ENCODE results near the gene BLOC1S3.

The BLOC1S3 gene

DNA sequence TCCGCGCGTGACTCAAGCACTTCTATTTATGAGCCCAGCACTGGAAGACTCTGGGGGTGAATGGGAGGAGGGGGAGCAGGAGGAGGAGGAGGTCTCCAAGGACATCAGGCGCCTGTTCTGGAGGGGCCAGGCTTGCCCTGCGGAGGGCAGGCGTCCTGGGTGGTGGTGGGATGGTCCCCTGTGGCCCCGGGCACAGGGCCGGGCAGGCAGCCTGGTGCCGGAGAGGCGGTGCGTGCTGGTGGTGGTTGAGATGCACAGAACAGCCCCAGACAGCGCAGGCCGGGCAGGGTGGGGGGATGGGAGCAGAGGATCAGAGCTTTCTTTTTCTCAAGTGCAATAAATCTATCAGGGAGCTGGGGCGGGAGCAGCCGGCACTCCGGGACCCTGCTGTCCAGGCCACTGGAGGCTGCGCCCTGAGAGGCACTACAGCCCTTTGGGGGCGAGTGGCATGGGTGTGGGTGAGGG lies 31.8 kb upstream of the BLOC1S3 start:
- no peak for DNase-seq

DNA sequence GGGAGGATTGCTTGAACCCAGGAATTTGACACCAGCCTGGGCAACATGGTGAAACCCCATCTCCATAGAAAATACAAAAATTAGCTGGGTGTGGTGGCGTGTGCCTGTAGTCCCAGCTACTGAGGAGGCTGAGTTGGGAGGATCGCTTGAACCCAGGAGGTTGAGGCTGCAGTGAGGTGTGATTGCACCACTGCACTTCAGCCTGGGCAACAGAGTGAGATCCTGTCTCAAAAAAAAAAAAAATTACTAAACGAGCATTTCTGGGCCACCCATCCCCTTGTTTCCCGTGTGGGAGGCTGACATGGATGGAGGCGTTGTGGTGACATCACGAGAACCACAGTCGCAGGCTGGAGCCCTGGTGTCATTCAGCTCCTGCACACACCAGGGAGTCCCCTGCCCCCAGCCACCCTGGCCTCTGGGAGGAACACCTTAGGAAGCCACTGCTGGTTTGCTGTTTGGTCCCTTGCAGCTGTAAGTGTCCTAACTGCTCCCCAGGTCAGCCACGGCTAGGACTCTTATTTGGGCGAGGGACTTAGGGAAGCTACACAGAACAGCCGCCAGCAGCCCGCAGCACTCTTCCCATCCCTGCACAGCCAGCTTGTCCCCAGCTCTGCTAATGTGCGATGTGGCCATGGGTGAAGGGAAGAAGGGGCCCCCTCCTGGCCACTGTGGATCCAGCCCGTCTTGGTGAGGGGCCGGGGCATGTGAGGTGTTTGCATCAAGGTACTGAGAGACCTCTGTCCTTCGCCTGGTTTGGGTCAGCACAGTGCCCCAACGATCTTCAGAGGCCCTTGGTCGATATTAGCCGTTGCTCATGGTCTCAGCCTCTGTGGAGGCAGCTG lies 30.5 kb upstream of the BLOC1S3 start:
- DNase-seq: no peak

DNA sequence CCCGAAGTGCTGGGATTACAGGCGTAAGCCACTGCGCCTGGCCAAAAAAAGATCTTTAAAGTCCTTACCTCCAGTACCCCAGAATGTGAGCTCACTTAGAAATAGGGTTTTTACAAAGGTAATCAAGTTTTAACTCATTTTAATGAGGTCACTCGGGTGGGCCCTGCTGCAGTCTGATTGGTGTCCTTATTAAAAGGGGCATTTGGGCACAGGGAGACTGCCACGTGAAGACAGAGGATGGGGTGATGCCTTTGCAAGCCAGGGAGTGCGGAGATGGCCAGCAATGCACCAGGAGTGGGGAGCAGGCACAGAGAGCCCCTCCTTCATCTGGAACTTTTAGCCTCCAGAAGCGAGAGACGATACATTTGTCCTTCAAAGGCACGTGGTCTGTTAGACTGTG lies 29.5 kb upstream of the BLOC1S3 start:
- DNase-seq: no peak

DNA sequence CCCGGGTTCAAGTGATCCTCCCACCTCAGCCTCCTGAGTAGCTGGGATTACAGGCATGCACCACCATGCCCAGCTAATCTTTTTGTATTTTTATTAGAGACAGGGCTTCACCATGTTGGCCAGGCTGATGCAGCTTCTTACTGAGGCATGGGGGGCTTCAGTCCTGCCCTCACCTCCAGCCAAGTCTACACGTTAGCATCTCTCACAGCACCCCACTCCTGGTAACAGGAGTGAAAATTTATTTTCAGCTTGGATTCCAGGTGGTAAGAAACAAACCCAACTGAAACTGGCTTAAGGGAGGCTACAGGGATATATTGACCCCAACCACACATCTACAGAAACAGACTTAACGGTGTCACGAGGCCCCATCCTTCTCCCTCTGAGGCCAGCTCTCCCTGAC lies 28.4 kb upstream of the BLOC1S3 start:
- DNase-seq: no peak

DNA sequence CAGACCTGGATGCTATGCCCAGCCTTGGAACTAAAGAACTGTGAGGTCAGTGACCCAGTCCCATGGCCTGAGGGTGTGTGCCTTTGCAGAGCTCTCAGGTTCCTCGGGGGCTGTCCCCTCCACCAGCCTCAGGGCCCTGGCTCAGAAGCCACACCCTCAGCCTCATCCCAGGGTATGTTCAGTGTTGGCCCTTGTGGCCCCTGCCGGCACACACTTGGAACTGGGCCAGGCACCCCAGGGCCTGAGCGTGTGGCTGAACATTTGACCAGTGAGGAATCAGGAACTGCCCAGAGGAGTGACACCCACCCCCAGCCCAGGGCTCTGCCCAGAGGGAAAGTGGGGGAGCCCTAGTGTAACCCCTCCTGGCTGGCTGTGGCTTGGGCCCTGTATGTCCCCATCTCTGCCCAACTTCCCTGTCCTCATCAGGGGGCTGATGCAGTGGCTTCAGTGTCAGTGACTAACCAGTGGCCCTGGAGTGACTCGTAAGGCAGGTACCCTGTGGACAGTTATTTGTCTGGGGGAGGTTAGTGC lies 27.8 kb upstream of the BLOC1S3 start:
- no peak for DNase-seq

DNA sequence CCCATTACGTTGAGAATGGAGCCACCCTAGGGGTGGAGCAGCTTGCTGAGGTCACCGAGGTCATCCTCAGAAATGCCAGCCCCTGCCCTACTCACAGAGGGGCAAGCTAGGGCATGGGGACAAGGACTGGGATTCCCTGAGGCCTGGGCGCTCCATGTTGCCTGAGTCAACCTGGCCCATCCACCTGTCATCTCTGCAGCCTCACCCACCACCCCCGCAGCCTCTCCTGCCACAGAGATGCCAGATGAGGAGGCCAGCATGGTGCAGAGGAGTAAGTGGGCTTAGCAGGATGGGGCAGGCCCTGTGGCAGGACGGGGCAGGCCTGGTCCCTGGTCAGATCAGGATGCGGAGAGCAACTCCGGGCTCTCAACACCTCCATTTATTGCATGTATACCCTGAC lies 27.3 kb upstream of the BLOC1S3 start:
- DNase-seq: no peak

DNA sequence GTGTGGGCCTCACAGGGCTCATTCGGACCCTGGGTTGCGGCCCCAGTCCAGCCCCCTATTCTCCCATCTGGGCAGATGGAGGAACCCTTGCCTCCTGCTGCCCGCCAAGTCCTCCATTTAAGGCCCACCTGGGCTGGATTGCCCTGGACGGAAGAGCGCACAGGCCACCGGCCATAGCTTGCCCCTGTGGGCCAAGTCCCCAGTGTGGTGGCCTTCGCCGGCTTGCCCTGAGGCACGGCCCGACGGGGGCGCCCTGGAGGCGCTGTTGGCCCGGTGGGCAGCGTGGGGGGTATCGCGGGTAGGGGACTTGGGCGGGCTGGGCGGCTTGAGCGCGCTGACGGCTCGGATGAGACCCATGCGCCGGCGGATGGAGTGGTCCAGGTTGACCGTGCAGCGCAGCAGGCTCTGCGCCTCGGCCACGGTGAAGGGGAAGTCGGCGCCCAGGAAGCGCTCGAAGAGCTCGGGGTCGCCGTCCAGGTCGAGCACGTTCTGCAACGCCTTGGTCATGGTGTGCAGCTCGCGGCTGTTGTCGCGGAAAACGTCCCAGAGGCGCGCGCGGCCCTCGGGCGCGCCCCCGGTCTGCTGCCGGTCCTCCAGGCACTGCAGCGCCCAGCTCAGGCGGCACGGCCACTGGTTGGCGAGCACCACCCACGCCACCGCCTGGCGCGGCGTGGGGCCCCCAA lies 26.6 kb upstream of the BLOC1S3 start:
- DNase-seq: no peak

DNA sequence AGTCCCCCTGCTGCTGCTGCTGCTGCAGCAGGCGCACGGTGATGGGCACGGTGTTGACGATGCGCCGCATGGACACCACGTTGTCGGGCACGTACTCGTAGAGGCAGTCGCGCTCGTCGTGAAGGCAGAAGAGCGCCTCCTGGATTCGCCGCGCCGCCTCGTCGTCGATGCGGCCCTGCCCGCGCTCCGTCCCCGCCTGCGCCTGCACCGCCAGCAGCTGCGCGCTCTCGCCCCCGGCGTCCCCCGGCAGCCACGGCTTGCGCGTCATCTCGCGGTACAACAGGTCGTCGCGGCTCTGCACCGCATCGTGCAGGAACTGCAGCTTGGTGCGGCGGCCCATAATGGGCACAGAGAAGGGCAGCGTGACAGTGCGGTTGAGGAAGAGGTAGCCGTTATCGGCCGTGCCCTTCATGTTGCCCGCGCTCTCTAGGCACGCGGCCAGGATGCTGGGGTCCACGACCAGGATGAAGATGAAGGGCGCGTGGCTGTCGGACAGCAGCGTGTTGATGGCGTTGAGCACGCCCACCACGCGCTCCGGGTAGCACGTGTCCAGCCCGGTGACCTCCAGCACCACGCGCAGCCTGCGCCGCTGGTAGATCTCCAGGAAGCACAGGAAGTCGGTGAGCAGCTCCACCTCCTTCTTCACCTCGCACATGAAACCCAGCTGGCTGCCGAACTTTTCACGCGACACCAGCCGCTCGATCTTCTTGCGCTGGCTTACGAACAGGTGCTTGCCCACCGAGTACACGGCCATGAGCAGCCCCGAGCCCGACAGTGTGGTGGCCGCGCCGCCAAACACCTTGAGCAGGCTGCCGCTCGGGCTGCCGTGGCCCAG lies 25.9 kb upstream of the BLOC1S3 start:
- DNase-seq: peak; percentile 30

DNA sequence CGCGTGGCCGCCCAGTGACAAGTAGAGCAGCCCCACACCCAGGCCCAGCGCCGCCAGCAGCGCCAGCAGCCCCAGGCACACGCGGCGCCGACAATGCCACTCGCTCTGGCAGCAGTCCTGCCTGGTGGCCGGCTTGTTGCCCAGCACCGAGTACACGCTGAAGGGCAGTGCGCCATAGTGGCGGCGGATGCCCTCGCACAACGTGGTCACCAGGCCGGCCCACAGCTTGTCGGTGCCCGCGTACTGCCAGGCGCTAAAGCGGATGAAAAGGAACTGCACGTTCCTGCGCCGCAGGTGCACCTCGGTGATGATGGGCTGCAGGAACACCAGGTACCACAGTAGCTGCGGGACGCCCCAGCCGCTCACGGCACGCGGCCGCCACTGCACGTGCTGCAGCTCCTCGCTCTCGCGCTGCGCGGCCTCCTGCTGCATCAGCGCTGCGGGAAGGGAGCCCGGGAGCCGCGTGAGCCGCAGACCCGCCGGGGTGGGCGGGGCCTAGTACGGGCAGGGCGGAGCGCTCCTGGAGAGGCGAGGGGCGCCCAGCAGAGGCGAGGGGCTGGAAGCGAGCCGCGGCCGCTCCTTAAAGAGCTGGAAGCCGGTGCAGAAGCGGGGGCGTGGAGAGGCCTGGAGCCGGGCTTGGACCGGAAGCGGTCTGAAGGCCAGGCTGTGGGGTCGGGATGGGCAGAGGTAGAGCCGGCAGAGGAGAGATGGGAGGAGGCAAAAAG lies 25.1 kb upstream of the BLOC1S3 start:
- peak; percentile 30 for DNase-seq

DNA sequence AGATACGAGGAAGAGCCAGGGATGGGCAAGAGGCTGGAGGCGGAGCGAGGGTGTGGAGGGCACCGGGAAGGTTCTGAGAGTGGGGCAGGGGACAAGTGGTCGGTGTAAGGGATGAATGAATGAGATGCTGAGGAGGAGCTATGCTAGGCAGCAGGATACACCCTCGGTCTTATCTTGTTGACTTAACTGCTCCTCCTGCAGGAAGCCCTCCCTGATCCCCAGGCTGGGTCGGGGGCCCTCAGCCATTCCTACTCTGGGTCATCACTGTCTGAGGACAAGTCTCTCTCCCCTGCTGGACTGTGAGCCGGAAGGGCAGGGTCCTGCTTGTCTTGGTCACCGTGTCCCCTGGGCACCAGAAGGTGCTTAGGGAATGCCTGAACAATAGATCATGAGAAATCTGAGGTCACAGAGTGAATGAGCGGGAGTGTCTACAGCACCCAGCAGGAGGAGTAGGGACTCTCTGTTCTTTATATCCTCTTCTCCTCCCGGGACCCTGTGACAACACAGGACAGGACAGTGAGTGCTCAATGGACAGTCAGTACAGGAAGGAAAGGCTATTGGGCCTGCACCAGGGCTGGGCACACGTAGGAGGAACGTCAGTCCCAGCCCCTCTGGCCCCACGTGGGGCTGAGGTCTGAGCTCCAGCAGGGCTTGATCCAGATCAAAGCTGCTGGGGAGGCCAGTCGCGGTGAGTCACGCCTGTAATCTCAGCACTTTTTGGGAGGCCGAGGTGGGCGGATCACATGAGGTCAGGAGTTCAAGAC lies 24.3 kb upstream of the BLOC1S3 start:
- DNase-seq: no peak

DNA sequence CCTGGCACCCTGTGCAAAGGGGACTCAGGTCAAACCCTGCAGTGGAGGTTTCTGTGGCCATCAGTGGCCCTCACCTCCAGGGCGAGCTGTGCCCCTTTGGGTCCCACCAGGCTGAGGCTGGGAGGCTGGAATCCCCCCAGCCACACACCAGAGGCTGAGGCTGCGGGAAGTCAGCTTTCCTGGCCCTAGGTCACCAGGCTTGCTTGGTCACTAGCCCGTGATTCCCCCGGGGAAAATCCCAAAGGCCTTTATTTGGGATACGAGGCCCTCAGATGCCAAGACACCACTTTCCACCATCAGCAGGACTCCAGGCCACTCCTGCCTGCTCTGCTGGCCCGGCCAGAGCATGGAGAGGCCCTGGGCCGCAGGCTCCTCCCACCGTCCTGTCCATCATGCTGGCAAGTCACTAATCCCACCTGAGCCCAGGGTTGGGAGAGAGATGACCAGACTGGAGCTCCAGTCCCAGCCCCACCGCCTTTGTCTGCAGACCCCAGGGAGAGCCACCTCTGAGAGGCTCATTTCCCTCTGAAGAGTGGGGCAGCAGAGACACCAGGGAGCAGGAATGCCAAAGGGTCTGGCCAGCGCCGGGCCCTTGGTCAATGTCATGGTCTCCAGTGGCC lies 22.5 kb upstream of the BLOC1S3 start:
- no peak for DNase-seq

DNA sequence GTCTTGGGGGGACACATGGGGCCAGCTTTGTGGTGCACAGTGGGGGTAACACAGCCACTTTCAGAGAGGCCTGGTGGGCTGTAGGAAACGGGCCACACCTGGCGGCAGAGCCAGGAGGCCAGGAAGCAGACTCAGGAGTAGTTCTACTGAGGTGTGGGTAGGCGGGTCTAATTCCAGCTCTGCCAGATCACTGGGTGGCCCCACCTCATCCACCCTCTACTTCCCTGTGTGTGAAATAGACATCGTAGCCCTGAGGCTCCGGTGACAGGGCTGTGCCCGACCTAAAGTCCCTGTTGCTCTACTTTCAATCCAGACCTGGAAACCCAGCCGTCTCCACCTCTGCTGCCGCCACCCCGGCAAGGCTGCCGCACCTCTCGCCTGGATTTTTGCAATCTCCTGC lies 21.8 kb upstream of the BLOC1S3 start:
- DNase-seq: no peak

DNA sequence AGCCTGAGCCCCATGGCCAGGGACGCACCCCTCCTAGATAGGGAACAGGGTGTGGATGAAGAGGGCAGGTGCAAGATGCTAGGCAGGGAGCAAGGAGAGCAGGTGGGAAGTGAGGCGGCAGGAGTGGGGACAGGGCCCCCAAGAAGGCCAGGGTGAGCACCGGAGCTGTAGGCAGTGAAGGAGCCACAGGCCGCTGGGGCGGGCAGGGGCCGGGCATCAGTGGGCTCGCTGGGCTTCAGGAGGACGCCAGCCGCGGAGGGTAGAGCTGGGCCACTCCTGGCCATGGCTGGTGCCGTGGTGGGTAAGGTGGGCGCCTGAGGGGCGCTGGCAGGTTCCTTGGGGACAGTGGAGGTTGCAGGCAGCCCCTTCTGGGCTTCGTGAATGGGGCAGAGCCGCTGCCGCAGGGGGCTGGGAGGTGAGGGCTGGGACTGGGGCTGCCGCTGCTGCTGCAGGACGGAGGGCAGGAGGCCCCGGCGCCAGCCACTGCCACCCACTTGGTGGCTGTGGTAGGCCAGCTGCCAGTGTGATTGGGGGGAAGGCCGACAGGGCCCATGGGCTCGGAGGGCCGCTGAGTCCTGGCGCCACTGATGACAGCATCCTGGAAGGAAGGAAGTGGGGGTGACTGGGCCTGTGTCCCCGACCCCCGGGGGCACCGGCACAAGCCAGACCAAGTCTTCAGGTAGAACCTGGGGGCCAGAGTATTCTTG lies 19.9 kb upstream of the BLOC1S3 start:
- no peak for DNase-seq

DNA sequence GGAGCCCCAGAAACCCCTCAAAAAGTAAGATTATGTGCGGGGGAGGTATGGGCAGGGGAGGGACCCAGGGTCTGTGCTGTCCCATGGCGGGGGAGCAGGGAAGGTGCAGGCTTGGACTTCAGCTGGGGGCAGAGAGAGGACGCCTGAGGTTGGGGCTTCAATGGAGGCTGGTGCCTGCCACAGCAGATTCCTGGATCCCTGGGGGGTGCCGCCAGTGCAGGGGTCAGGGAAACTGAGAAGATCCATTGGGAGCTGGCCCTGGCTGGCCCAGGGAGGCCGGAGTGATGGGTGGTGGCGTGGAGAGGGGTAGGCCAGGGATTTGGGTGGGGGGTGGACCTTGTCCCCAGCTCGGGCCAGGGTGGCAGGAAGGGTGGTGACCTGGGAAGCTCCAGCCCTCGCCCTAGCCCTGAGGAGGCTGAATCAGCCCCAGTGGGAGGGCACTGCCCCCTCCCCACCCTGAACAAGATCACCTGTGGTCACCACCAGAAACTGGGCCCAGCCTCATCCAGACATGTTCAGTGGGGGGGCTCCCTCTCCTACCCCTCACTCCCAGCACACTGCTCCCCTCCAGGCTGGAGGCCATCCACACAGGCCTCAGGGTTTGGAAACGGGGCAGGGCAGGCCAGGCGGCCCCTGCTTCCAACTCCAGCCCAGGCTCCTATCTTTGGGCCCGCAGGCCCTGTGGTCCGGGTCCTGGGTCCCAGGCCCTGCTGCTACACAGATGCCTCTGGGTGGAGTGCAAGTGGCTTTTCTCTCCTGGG lies 19.2 kb upstream of the BLOC1S3 start:
- no peak for DNase-seq

DNA sequence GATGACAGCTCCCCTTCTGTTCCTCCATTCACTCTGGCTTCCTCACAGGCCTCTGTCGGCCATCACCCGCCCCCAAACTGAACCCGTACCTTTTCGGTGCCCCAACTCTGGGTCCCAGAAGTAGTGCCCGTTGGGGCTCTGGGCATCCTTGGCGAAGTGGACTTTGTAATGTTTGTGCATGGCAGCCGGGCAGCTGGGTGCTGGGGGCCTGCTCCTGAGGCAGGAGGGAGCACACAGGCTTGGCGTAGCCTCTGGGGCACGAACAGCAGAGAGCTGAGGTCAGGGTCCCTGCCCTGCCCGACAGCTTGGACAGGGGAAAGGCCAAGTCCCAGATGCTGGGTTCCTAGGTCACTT lies 18.6 kb upstream of the BLOC1S3 start:
- no peak for DNase-seq

DNA sequence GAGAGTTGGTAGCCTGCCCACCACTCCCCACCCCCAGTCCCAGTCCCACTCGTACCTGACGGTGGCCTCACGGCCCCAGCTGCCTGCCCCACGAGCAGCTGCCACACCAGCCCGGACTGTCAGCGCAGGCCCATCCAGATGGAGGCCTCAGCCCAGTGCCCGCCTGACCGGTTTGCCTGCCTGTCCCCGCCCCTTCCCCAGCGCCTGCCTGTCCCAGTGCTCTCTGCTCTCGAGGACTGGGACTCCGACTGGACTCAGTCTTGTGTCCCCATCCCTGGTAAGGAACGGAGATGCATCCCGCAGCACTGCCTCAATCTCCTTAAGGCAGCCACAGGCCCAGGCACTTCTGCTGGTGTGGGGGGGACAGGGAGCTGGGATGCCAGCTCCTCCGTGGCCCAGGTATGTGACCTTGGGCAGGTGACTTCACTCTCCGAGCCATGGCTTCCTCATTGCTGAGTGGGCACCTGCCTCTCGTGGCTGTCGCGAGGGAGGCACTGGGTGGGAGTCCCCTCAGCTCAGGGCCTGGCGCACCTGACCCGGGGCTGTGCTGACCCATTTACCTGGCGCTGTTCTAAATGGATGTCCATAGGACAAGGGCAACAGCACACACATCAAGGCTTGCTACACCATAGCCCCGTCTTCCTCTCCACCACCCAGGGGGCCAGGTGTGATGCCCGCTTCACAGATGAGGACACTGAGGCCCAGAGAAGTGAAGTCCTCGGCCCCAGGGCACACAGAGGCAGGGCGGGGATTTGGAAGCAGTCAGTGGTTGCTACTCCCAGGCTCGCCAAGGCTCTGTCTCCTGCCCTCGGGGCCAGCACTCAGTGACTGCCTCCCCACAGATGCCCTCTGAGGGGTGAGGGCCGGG lies 17.5 kb upstream of the BLOC1S3 start, which contains the start of gene NKPD1:
TSS of gene NKPD1 (minus strand) at position 113 of the 868 bp plus-strand sequence. CDS start 832 bp downstream, outside the sequence.
- DNase-seq: no peak

DNA sequence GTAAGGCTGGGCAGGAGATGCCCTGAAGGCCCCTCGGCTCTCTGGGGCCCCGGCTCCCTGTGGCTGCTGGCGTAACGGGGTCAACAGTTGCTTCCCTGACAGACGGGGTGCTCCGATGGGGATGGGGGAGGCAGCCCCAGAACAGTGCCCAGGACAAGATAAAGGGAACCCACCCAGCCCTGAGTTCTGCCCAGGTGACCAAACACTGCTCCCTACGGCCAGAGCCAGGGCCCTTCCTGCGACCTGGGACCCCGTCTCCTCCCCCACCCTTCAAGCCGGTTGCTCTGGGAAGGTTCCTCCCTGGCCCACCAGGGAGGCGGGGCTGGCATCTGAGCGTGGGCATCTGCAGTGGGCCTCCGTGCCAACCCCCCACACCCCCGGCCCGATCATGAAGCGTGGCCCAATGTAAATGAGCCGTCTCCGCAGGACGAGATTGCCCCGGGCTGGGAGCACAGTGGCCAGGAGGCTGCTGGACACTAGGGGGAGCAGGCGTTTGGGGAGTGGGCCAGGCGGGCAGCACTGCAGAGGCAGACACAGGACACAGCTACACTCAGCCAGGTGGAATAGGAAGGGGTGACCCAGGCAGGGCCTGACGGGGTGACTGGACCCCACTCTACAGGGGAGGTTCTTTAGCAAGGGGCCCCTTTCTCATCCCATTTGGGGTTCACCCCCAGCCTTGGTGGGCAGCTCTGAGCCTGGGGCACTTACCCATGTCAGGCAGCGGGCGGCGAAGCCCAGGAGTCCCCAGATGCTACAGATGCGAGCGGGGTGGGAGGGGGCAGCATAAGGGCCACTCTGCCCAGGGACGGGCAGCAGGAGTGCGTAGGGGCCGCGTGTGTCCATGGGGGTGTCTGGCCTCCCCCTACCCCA lies 16.6 kb upstream of the BLOC1S3 start:
- DNase-seq: no peak

All from activated T-cell treated with anti-CD3 and anti-CD28 coated beads for 4 hours (primary cell).